K562 (cell line): ENCODE data around the gene NUP210.

ENCODE experiments used
- CHCHD3 ChIP-seq: fragments of 250-450 bp; sonication (Bioruptor Pico); IDR thresholded peaks from 2 replicates; pipeline ENCODE4 v2.1.2; 2022; ENCODE audit warnings: mild to moderate bottlenecking
- L3MBTL2 ChIP-seq: fragments of 450-650 bp; IDR thresholded peaks from 2 replicates; pipeline ENCODE4 v1.6.1; 2016; ENCODE audit warnings: mild to moderate bottlenecking, moderate library complexity
- MAFK ChIP-seq: IDR thresholded peaks from 2 replicates; pipeline ENCODE4 v1.6.1; 2011; ENCODE audit warnings: low read length, improper control_type of control experiment
- NBN ChIP-seq: fragments of 450-650 bp; IDR thresholded peaks from 2 replicates; pipeline ENCODE4 v1.6.1; 2016; ENCODE audit warnings: low read depth, mild to moderate bottlenecking
- POLR2A ChIP-seq: fragments of 450-650 bp; conservative IDR thresholded peaks from 2 replicates; pipeline ENCODE4 v1.6.1; 2016
- PURB ChIP-seq: sonication (generic); formaldehyde crosslinking; IDR thresholded peaks from 2 replicates; pipeline ENCODE4 v1.9.0; 2021; ENCODE audit warnings: low read depth, mild to moderate bottlenecking, missing genetic modification reagents
- SIN3A ChIP-seq, 2 experiments: fragments of 150-350 bp in 1 of 2; IDR thresholded peaks; 2 replicates each; pipeline ENCODE4 v1.6.1; 2011 to 2016; ENCODE audit warnings: borderline replicate concordance in 2 of 2, low read depth in 2 of 2, low read length in 2 of 2, mild to moderate bottlenecking in 2 of 2, moderate library complexity in 2 of 2; ENCODE audit not compliant: control insufficient read depth in 1 of 2
- TAF1 ChIP-seq: IDR thresholded peaks from 2 replicates; pipeline ENCODE4 v1.6.1; 2011; ENCODE audit warnings: mild to moderate bottlenecking, low read length, moderate library complexity; ENCODE audit not compliant: insufficient read depth, control insufficient read depth, severe bottlenecking; ENCODE audit errors: extremely low read depth
- YY1 ChIP-seq, 3 experiments: IDR thresholded peaks; 2 replicates each; pipeline ENCODE4 v1.6.1; 2011; ENCODE audit warnings: low read length in 2 of 3, mild to moderate bottlenecking in 2 of 3, moderate library complexity in 2 of 3, borderline replicate concordance in 1 of 3, control low read depth in 1 of 3, low read depth in 1 of 3; ENCODE audit not compliant: insufficient read depth in 3 of 3, insufficient replicate concordance in 2 of 3, control insufficient read depth in 1 of 3, insufficient read length in 1 of 3; ENCODE audit errors: extremely low read depth in 1 of 3
- ZNF354B ChIP-seq: fragments of 250-450 bp; sonication (Bioruptor Pico); IDR thresholded peaks from 2 replicates; pipeline ENCODE4 v1.4.0; 2020
- ZNF583 ChIP-seq: fragments of 250-450 bp; sonication (Bioruptor Pico); IDR thresholded peaks from 2 replicates; pipeline ENCODE4 v1.4.0; 2020
- ZNF584 ChIP-seq: fragments of 200-800 bp; sonication (Bioruptor generic); IDR thresholded peaks from 2 replicates; pipeline ENCODE4 v1.6.1; 2016; ENCODE audit warnings: low read depth, mild to moderate bottlenecking, missing genetic modification characterization, missing compliant biosample characterization
- TF ChIP-seq, protein P1 (sequence below), 2 experiments: IDR thresholded peaks in 1 of 2; conservative IDR thresholded peaks in 1 of 2; 2 replicates each; pipeline ENCODE4 v1.6.1; 2016; ENCODE audit warnings: low read depth in 2 of 2, mild to moderate bottlenecking in 1 of 2, missing compliant biosample characterization in 1 of 2, missing genetic modification characterization in 1 of 2, moderate library complexity in 1 of 2

- TF ChIP-seq ZNF583 (no peak), PURB (CRISPR knock-in tag) (no peak), NBN (no peak), YY1 (IDR thresholded peaks at IDR 0.05; ENCODE audit: borderline replicate concordance in 1 of 3, control insufficient read depth in 1 of 3, extremely low read depth in 1 of 3, insufficient read depth in 3 of 3, insufficient read length in 1 of 3, insufficient replicate concordance in 2 of 3, low read depth in 1 of 3, low read length in 2 of 3) (no peak), SIN3A (IDR thresholded peaks at IDR 0.05; ENCODE audit: borderline replicate concordance in 2 of 2, control insufficient read depth in 1 of 2, low read depth in 2 of 2, low read length in 2 of 2) (no peak), TAF1 (no peak), MAFK (no peak), CHCHD3 (CRISPR knock-in tag) (no peak), ZNF584 (no peak), L3MBTL2 (no peak), ZNF354B (CRISPR knock-in tag) (no peak), POLR2A (no peak)
- TF ChIP-seq, protein P1, sequence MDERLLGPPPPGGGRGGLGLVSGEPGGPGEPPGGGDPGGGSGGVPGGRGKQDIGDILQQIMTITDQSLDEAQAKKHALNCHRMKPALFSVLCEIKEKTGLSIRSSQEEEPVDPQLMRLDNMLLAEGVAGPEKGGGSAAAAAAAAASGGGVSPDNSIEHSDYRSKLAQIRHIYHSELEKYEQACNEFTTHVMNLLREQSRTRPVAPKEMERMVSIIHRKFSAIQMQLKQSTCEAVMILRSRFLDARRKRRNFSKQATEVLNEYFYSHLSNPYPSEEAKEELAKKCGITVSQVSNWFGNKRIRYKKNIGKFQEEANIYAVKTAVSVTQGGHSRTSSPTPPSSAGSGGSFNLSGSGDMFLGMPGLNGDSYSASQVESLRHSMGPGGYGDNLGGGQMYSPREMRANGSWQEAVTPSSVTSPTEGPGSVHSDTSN (CRISPR knock-in tag; IDR thresholded peaks at IDR 0.05; ENCODE audit: low read depth) = no peak
- TF ChIP-seq, protein P1 (tag; conservative IDR thresholded peaks at IDR 0.05; ENCODE audit: low read depth) = no peak
Measured at GRCh38 chr3:13316603-13317002, 103.5 kb downstream of the NUP210 start.
